Neutrophil (primary cell): ENCODE measurements around the gene FIZ1.

ENCODE experiments used
- H3K27ac ChIP-seq: fragments of 200-600 bp; sonication (generic); 2 replicates; pipeline ENCODE4 v1.5.1; 2016; ENCODE audit warnings: mild to moderate bottlenecking, moderate library complexity
- H3K27me3 ChIP-seq: fragments of 200-600 bp; sonication (generic); 2 replicates; pipeline ENCODE4 v1.6.0; 2016; ENCODE audit warnings: mild to moderate bottlenecking
- H3K36me3 ChIP-seq: fragments of 200-600 bp; sonication (generic); 2 replicates; pipeline ENCODE4 v1.5.1; 2017
- H3K4me1 ChIP-seq, 2 experiments: fragments of 200-600 bp in 1 of 2; sonication (generic) in 1 of 2; 1 replicate in 1 of 2; 2 replicates in 1 of 2; pipeline versions ENCODE4 v1.5.1 to v1.6.1; 2013 to 2016; ENCODE audit warnings: low read depth in 1 of 2, low read length in 1 of 2, mild to moderate bottlenecking in 1 of 2, moderate library complexity in 1 of 2; ENCODE audit not compliant: control insufficient read depth in 1 of 2, insufficient read depth in 1 of 2
- H3K4me3 ChIP-seq, 2 experiments: fragments of 200-600 bp in 1 of 2; sonication (generic) in 1 of 2; 1 replicate in 1 of 2; 2 replicates in 1 of 2; pipeline ENCODE4 v1.5.1; 2013 to 2016; ENCODE audit warnings: low read depth in 1 of 2, low read length in 1 of 2, mild to moderate bottlenecking in 1 of 2, moderate library complexity in 1 of 2
- H3K9me3 ChIP-seq: fragments of 200-600 bp; sonication (generic); 2 replicates; pipeline ENCODE4 v1.5.1; 2016
- CTCF ChIP-seq: fragments of 200-600 bp; sonication (generic); IDR thresholded peaks from 2 replicates; pipeline ENCODE4 v1.5.1; 2016; ENCODE audit warnings: antibody characterized with exemption

Gene FIZ1

GRCh38 chr19:55546011-55546410 lies 53.3 kb downstream of the FIZ1 start:
- peaks cover 35% of the 10 kb centered on the region for H3K27me3 ChIP-seq
- H3K36me3 ChIP-seq: no peaks in the 10 kb centered on the region
- no peaks in the 10 kb centered on the region for H3K4me1 ChIP-seq
- H3K9me3 ChIP-seq: no peaks in the 10 kb centered on the region
- H3K4me3 ChIP-seq: no peak overlapping the region
- H3K27ac ChIP-seq: no peak overlapping the region
- no peak for TF ChIP-seq CTCF

- H3K36me3 ChIP-seq: no peaks in the 10 kb centered on the region
- no peaks in the 10 kb centered on the region for H3K4me1 ChIP-seq
- no peak within 1 kb of the TSS for H3K27ac ChIP-seq
- H3K4me3 ChIP-seq: no peak within 1 kb of the TSS
- peaks cover 35% of the 10 kb centered on the region for H3K27me3 ChIP-seq
- no peak for TF ChIP-seq CTCF
- no peaks in the 10 kb centered on the region for H3K9me3 ChIP-seq
Observed at GRCh38 chr19:55545443-55545842, 53.9 kb downstream of the FIZ1 start, which contains the start of gene SBK3. TSS of gene SBK3 (minus strand) at chr19:55545543. CDS start at chr19:55545543, 0 bp downstream.

- H3K4me1 ChIP-seq: no peaks in the 10 kb centered on the region
- TF ChIP-seq CTCF: no peak
Observed at GRCh38 chr19:55544776-55545439, 54.4 kb downstream of the FIZ1 start.

GRCh38 chr19:55544014-55544413 lies 55.3 kb downstream of the FIZ1 start:
- Histone ChIP-seq H3K27me3 (peaks cover 28% of the 10 kb centered on the region), H3K4me1 (no peaks in the 10 kb centered on the region), H3K27ac (no peak overlapping the region), H3K36me3 (no peaks in the 10 kb centered on the region), H3K4me3 (no peak overlapping the region), H3K9me3 (no peaks in the 10 kb centered on the region)
- TF ChIP-seq CTCF: no peak

More at GRCh38 chr19:55544776-55545439, 54.4 kb downstream of the FIZ1 start:
- no peak overlapping the region for H3K4me3 ChIP-seq
- H3K36me3 ChIP-seq: no peaks in the 10 kb centered on the region
- peaks cover 32% of the 10 kb centered on the region for H3K27me3 ChIP-seq
- H3K27ac ChIP-seq: no peak overlapping the region
- H3K9me3 ChIP-seq: no peaks in the 10 kb centered on the region

- Histone ChIP-seq H3K4me1 (no peaks in the 10 kb centered on the region), H3K27ac (no peak overlapping the region), H3K27me3 (peaks cover 26% of the 10 kb centered on the region), H3K36me3 (no peaks in the 10 kb centered on the region), H3K4me3 (no peak overlapping the region), H3K9me3 (no peaks in the 10 kb centered on the region)
- TF ChIP-seq CTCF: no peak
Observed at GRCh38 chr19:55543567-55543966, 55.8 kb downstream of the FIZ1 start.
